HUDEP-2 (cell line): ENCODE data around the gene VWDE.
A peak's percentile ranks its signal among the peaks of the same experiment; 100 is the strongest.
"Not testable (repeated sequence)": the region's sequence is repeated elsewhere in the genome, so short reads cannot be mapped to it uniquely, and the experiment has no call there.

Source experiments
- DNase-seq, 76 experiments: peaks; one replicate each; lab custom pipeline; 2025; ENCODE audit not compliant: unreplicated experiment in 76 of 76; lab: John Stamatoyannopoulos, UW

VWDE gene

DNA sequence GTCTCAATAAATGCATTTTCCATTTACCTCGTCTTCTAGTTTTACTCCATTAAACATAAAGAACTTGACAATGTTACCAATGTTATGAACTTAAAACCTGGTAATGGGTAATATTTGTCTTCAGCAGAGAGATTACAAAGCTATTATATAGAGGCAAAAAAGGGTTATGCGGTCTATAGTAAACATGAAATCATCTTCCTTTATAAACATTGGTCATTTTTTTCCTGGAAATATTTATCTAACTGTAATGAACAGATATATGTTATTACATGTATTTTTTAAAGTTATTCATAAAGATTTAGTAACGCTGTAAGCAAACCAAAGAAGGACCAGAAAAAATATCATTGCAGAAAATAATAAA is 1.3 kb downstream of the VWDE start:
- DNase-seq, result no peak

DNA sequence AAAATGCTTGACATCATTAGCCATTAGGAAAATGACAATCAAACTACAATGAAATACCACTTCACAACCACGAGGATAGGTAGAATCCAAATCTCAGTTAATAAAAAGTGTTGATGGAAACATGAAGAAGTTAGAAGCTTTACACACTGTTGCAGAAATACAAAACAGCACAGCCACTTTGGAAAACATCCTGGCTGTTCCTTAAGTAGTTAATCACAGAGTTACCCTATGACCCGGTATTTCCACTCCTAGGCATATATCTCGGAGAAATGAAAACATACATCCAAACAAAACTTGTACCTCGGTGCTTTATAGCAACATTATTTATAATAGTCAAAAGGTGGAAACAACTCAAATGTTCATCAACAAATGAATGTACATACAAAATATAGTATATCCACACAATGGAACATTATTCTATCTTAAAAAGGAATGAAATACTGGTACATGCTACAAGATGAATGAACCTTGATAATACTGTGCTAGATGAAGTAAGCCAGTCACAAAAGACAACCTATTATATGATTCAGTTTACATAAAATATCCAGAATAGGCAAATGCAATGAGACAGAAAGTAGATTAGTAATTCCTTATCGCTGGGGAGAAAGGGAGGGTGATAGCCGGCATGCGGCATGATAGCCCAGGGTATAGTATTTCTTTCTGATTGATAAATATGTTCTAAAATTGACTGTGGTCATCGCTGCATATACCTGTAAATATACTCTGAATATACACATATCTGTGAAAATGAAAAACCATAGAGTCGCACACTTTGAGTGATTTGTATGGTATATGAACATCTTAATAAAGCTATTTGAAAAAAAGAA is 1.9 kb downstream of the VWDE start:
- no peak for DNase-seq

DNA sequence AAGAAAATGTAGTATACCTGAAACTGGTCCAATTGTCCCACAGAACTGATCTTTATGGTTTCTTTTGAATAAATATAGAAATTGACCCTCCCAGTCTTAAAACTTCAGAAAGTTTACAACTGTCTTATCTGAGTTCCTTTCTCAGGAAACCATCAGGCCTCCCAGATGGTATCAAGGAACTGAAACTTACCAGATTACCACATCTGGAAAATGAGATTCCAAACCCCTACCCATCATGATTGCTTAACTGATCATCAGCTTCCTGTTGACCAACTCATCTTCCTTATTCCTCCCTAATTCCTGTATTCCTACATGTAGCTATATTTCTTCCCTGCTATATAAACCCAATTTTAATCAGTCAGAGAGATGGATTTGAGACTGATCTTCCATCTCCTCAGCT is 5.5 kb downstream of the VWDE start:
- DNase-seq, result no peak

DNA sequence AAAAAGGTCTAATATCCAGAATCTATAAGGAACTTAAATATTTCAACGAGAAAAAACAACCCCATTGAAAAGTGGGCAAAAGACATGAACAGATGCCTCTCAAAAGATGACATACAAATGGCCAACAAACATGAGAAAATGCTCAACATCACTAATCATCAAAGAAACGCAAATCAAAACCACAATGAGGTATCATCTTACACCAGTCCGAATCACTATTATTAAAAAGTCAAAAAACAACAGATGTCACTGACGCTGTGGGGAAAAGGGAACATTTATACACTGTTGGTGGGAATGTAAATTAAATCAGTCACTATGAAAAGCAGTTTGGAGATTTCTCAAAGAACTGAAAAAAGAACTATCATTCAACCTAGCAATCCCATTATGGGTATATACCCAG is 6.0 kb downstream of the VWDE start:
- DNase-seq, result no peak

DNA sequence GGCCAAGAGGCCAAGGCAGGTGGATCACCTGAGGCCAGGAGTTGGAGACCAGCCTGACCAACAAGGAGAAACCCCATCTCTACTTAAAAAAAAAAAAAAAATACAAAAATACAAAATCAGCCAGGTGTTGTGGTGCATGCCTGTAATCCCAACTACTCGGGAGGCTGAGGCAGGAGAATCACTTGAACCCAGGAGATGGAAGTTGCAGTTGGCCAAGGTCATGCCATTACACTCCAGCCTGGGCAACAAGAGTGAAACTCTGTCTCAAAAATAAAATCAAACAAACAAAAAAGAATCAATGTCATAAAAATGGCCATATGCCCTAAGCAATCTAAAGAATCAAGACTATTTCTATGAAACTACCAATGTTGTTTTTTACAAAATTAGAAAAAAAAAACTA is 7.0 kb downstream of the VWDE start:
- DNase-seq, result not testable (repeated sequence)

DNA sequence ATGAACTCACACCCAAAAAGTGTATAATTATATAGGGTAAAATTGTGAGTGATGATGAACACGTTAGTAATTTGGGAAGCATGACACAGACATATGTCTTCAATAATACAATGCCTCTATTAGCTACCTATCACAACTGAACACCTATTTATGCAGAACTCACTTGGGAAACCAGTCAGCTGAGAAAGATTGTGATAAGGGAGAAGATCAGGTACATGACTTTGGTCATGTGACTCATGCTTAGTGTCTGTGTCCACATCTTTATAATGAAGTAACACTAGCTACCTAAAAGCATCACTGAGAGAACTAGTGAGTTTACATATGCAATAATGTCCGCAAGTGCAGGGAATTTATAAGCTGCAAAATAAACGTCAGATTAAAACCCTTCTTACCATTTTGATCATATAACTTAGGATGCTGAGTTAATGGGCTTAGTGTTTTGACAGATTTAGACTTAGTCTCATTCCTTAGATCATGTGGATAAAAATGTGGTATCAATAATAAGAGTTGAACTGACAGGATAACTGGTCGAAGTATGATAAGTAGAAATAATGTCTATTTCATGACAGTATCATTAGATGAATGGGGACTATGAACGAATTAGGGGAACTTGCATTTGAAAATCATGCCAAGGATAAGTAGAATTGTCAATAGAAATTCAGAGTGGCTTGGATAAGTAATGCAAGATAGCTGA is 11.6 kb downstream of the VWDE start:
- DNase-seq, result no peak

DNA sequence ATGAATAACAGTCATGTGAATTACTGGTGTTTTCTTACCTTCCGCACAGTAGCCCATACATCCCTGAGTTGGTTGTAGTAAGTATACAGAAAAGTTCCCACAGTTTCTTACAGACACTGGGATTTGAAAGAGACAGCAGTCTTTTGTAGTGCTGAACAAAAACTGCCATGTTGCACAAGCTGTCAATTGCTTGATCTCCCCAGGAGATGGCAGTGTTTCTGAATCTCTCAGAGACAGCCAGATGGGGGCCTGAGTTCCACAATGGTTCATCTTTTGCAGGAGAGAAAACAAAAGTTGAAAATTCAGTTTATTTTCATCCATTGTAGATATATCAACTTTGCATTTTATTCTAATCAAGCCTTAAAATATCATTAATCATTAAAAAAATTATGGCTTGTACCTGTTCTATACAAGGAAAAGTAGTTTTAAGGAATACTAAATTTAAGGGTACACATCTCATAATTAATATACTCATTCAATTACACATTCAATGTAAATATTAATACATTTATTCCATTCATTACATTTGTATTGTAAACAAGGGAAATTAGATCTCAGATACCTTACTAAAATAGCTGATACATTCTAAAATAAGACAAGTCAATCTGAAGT is 14.5 kb downstream of the VWDE start:
- peak in 31 of 76 experiments; percentile 1 to 55 (median 23) for DNase-seq

DNA sequence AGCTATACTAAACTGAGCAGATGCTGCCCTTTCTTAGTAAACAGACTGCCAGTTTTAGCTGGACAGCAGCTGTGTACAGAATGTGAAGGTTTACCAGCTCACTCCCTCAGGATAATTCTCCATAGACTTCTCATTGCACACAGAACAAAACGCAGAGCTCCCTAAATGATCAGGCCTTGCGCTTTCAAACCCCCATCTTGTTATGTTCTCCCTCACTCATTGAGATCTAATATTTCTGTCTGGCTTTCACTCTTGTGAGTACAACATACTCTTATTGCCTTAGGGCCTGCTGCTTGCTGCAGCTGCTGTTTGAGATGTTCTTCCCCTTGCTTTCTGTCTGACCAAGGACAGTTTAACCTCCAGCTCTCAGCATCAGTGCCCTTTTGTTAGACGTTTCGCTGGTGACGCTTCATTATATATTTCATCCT is 17.3 kb downstream of the VWDE start:
- DNase-seq, result no peak

DNA sequence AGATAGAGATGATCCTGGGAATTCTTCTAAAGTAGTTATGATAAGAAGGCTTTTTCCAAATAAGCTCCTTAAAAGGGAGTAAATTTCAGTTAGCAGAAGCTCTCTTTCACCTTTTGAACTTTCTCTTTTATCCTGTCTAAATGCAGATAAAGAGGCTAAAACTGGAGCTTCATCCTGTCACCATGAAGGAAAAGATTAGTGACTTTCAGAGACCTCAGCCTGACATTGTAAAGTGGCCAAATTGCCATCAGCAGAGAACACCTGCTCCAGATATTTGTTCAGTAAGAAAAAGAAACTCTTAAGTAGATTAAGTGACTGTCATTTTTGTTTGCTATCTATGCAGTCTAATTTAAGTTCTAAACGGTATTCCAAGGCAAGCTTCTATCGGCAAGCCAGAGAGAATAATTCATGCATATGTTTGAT is 18.3 kb downstream of the VWDE start:
- no peak for DNase-seq

DNA sequence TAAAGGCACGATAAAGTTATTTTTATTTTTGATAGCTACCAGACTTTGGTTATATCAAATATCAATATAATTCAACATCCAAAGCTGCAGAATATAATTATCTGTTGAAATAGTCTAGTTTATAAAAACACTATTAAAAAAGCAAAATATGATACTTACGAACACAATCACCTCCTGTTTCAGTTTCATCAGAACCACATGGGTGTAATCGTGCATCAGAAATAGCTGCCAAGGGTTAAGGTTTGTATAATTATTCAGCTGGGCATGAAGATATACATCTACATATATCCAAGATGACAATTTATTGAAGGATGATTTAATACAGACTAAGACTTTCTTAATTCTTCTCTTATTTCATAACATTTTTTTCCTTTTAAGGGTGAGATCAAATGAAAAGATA is 20.3 kb downstream of the VWDE start:
- no peak for DNase-seq

DNA sequence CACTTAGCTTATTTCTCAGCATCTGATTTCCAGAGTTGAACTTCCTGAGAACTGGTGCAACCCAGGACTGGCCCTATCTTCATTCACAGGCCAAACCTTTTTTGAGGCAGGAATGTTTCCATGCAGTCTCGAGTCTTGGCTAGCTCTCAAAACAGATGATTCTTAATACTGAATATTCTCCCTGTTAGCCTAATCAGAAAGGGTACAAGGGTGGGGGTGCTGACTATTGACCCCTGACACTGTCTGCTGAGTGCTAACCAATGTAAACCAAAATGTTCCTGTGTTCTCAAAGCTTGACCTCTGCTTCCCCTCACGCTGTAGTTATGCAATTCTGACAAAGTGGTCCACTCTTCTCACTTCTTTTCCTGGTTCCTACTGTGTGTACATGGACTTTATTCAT is 25.3 kb downstream of the VWDE start:
- DNase-seq, result no peak

DNA sequence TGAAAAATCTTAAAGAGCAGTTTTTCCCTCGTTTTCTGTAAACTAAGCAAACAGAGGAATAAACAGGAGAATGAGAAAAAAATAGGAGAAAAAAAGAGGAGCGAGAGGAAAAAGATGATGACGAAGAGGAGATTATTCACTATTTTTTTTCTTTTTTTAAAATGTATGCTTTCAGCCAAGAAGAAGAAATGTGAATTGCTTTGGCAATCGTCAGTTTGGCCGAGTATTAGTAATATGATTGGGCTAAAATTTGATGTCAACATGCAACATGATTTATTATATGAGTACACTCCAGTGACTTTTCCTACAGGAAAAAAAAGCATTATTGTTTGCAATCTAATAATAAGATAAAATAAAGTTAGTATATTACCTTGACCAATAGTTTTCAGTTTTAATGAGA is 26.3 kb downstream of the VWDE start:
- no peak for DNase-seq

DNA sequence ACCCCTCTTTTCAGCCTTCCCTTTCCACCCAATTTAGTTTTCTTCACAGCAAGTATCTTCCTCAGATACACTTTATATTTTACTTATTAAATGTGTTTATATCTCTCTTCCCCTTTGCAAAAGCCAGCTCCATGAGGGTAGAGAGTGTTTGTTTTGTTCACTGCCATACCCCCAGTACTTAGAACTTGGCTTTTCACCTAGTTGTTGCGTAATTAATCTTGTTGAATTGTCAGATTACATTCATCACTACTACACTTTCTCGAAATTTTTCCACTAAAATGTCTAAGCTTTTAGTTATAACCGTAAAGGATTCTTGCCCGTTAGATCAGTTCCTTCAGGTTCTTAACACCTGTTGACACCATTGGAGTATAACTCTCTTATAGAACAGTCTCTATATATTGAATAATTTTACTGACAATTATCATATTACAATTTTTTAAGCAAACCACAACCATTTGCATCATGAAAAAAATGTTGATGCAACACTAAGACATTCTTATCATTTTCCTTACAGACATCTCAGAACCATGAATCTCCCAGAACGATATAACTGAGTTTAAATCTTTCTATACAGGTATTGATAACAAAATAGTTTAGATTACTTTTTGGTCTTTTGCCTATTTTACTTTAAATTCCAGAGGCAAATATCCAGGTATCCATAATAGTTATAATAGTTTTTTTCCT is 29.9 kb downstream of the VWDE start:
- DNase-seq, result no peak

DNA sequence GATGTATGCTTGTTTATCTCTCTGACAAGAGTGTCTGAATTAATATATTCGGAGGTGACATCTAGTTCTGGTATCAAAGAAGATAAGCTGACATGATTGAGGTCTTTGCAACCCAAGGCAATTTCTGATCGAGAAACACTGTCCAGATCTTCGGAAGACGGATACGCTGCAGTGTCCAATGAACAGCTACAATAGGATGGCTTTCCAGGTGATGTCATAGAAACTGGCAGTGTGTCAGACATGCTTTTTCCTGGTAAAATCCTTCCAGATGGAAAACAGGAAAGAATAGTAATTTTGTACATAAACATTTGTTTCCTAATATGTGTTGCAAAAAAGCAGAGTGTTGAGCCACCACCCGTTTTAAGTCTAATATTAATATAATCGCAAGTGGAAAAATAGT is 33.4 kb downstream of the VWDE start:
- no peak for DNase-seq

DNA sequence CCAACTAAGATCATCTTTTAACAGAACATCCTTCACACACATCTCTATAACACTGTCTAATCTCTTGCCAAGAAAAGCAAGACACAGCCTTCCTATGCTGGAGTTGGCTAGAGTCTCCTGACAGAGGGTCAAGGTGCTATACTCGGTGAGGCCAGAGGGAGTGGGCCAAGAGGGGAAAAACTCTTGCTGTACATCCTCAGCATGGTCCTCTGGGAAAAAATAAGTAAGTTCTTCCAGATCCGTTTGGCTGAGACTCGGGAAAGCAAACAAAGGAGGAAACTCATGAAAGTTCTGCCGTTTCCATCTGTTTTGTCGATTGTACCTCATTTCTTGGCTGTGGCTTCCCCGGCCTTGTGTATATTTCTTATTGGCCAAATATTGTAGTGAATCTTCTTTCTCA is 33.9 kb downstream of the VWDE start:
- DNase-seq, result no peak

DNA sequence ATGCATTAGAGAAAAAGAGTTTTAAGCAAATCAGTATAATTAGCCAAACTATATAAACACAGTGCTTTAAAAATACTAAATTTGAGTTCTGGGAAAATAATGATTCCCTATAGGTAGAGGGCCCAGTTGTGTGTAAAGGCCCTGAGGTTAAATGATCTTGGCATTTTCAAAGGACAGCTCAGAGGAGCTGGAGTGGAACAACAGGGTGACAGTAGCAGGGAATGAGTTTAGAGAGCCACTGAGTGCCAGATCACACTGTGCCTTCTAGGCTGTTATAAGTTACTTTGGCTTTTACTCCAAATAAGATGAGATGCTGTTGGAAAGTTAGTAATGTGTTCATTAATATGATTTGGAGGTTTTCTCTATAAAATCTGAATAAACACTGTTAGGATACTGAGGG is 34.6 kb downstream of the VWDE start:
- DNase-seq, result no peak

DNA sequence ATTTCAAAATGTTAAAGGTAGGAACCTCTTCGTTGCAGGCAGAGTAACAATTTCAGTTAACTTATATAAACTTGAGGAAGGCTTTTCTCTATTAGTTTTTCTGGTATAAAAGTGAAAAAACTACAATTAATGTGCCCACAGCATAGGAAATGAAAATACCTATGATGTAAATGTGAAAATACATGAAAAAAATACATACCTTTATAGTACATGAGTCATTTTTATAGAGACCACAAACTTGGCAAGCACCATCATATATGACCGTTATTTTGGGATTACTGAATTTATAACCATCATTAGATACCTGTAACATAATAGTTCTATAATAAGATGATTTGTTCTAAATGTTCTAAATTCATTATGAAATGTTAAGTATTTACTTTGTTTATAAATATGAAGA is 42.7 kb downstream of the VWDE start:
- no peak for DNase-seq

DNA sequence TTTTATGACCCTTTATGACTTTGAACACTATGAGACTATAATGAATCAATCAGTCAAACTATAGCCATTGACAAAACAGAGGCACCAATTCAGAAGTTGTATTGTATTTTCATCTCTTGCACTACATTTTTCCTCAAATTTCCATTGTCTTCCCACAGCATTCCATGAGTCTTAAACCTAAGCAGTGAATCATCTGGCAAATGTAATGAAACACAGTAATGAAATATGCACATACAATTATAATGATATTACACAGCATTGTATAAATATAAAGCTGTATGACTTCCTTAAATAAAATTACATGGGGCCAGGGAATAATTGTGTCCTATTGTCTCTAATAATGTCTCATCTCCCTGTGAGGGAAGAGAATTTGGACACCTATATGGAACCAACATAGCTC is 45.0 kb downstream of the VWDE start:
- DNase-seq, result no peak

DNA sequence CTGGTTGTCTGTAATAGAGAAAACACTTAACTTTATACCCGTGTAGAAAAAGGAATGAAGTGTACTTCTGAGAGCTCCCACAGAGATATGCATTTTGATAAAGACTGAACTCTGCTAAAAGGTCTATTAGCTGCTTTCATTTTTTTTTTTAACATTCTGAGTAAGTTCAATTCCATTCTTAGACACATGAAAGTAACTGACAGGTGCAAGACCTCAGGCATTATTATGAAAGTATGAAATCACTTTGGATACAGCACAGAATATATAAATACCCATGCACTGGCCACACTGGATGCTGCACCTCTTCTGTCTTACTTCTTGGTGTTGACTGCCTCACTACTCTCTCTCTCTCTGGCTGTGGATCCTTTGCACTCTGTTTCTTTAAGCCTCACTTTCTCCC is 46.2 kb downstream of the VWDE start:
- no peak for DNase-seq

DNA sequence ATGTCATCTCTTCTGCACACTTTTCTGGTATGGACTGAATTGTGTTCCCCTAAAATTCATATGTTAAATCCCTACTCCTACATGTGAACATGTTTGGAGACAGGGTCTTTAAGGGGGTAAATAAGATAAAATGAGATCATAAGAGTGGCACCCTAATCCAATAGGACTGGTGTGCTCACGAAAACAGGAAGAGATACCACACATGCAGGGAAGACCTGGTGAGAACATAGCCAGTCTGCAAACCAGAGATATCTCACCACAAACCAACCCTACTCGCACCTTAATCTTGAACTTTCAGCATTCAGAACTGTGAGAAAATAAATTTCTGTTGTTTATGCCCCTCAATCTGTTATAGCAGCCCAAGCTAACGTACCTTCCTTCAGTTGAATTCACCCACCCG is 51.8 kb downstream of the VWDE start:
- DNase-seq, result peak in 2 of 76 experiments; percentile 0 to 4

DNA sequence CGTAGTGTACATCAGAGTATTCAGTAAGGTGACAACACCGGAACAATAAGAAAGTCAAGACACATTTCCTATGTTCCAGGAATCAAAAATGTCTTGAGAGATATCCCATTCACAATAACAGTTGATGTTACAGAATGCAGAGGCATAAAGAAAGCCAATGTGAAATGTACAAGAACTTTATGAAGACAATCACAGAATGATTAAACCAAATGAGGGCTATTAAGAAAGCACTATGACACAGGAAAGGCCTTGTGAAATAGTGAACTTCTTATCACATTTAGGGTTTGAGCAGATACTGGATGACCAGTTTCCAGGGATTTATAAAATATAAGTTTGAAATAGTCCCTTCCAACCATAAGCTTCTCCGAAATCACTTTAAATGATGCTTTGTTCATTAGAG is 52.7 kb downstream of the VWDE start:
- no peak for DNase-seq
